H1 (cell line): ENCODE measurements around the gene PTPN12. TPM values are rescaled to one million over a fixed set of nuclear protein-coding genes. Genes with fewer than 3 reads are reported as not detected.

ENCODE experiments used
- CTCF ChIA-PET: fragments of 300-600 bp; sonication (Branson Sonifier 250); formaldehyde crosslinking; loops from one replicate; lab custom pipeline; 2021; ENCODE audit not compliant: partially characterized antibody; lab: Charles Lee
- POLR2A ChIA-PET: fragments of 300-600 bp; sonication (Branson Sonifier 250); formaldehyde crosslinking; loops from one replicate; lab custom pipeline; 2021; ENCODE audit warnings: inconsistent platforms; ENCODE audit not compliant: partially characterized antibody; lab: Charles Lee
- DNase-seq, 2 experiments: peaks; one replicate each; pipeline versions ENCODE4 v3.0.0 to v3.0.0-alpha.2; 2010 to 2022; ENCODE audit warnings: low spot score in 2 of 2, low read depth in 1 of 2, mixed read lengths in 1 of 2
- FAIRE-seq: peaks from 2 replicates; lab custom pipeline; 2011; peaks lifted over from hg19 to GRCh38; lab: Jason Lieb, UNC
- H2AFZ ChIP-seq: 2 replicates; pipeline ENCODE4 v1.8.1; 2012; ENCODE audit warnings: low read length, inconsistent platforms
- H2AK5ac ChIP-seq: 2 replicates; pipeline ENCODE4 v1.6.1; 2013; ENCODE audit warnings: low read depth, low read length
- H2BK120ac ChIP-seq: replicated peaks from 2 replicates; pipeline ENCODE3; 2013; ENCODE audit warnings: low read depth, low read length, inconsistent platforms
- H2BK12ac ChIP-seq: 2 replicates; pipeline ENCODE4 v1.6.1; 2013; ENCODE audit warnings: low read depth, low read length
- H2BK15ac ChIP-seq: 2 replicates; pipeline ENCODE4 v1.6.1; 2013; ENCODE audit warnings: low read length
- H2BK20ac ChIP-seq: 2 replicates; pipeline ENCODE4 v1.6.1; 2013; ENCODE audit warnings: low read length
- H2BK5ac ChIP-seq: 2 replicates; pipeline ENCODE4 v1.6.1; 2013; ENCODE audit warnings: low read depth, low read length
- H3K14ac ChIP-seq: 2 replicates; pipeline ENCODE4 v1.6.1; 2013; ENCODE audit warnings: inconsistent platforms; ENCODE audit not compliant: insufficient read length
- H3K18ac ChIP-seq: 2 replicates; pipeline ENCODE4 v1.6.1; 2013; ENCODE audit warnings: low read length; ENCODE audit errors: extremely low read depth
- H3K23ac ChIP-seq: 2 replicates; pipeline ENCODE4 v1.6.1; 2013; ENCODE audit warnings: inconsistent platforms; ENCODE audit not compliant: insufficient read length
- H3K23me2 ChIP-seq: 2 replicates; pipeline ENCODE4 v1.6.1; 2013; ENCODE audit warnings: low read depth, low read length
- H3K27ac ChIP-seq: 2 replicates; pipeline ENCODE4 v1.6.1; 2011; ENCODE audit warnings: low read depth, low read length, inconsistent platforms
- H3K27me3 ChIP-seq, 4 experiments: replicated peaks in 1 of 4; 1 replicate in 1 of 4; 2 replicates in 3 of 4; pipeline versions ENCODE4 v1.6.1 to v1.8.1; 2011 to 2013; ENCODE audit warnings: low read length in 3 of 4, mild to moderate bottlenecking in 3 of 4, inconsistent platforms in 2 of 4, mixed read lengths in 2 of 4, moderate library complexity in 1 of 4; ENCODE audit not compliant: control insufficient read depth in 3 of 4, insufficient read depth in 3 of 4; ENCODE audit errors: extremely low read depth in 1 of 4
- H3K36me3 ChIP-seq, 4 experiments: 2 replicates each; pipeline versions ENCODE4 v1.6.1 to v1.8.1; 2011 to 2013; ENCODE audit warnings: mild to moderate bottlenecking in 4 of 4, low read length in 3 of 4, moderate library complexity in 2 of 4, control low read depth in 1 of 4, inconsistent platforms in 1 of 4; ENCODE audit not compliant: insufficient read depth in 4 of 4, control insufficient read depth in 2 of 4
- H3K4ac ChIP-seq: replicated peaks from 2 replicates; pipeline ENCODE3; 2013; ENCODE audit warnings: low read length, low read depth, mixed read lengths, inconsistent platforms; ENCODE audit not compliant: insufficient read length
- H3K4me1 ChIP-seq, 4 experiments: replicated peaks in 1 of 4; 1 replicate in 1 of 4; 2 replicates in 3 of 4; pipeline versions ENCODE4 v1.6.1 to v1.8.1; 2011 to 2013; ENCODE audit warnings: low read length in 3 of 4, inconsistent platforms in 2 of 4, mixed read lengths in 1 of 4; ENCODE audit not compliant: insufficient read depth in 4 of 4, control insufficient read depth in 3 of 4
- H3K4me2 ChIP-seq, 2 experiments: 2 replicates each; pipeline versions ENCODE4 v1.6.1 to v1.8.1; 2011 to 2013; ENCODE audit warnings: low read depth in 2 of 2, low read length in 2 of 2, control low read depth in 1 of 2, inconsistent platforms in 1 of 2, mild to moderate bottlenecking in 1 of 2; ENCODE audit not compliant: insufficient read depth in 1 of 2
- H3K4me3 ChIP-seq, 4 experiments: fragments of 200-600, 300-600 bp in 1 of 4; sonication (generic), shearing (Covaris generic), sonication (Bioruptor Twin) in 1 of 4; 2 replicates each; pipeline versions ENCODE4 v1.5.1 to v1.8.1; 2011 to 2016; ENCODE audit warnings: low read length in 4 of 4, low read depth in 3 of 4, control low read depth in 2 of 4, inconsistent platforms in 2 of 4, mild to moderate bottlenecking in 2 of 4, mixed read lengths in 1 of 4, moderate library complexity in 1 of 4; ENCODE audit not compliant: insufficient read depth in 2 of 4; ENCODE audit errors: extremely low read depth in 1 of 4
- H3K56ac ChIP-seq: replicated peaks from 2 replicates; pipeline ENCODE3; 2013; ENCODE audit warnings: low read depth, mild to moderate bottlenecking, mixed read lengths, low read length, inconsistent platforms; ENCODE audit not compliant: insufficient read length
- H3K79me1 ChIP-seq: 2 replicates; pipeline ENCODE4 v1.6.1; 2013; ENCODE audit warnings: low read depth, low read length, control low read depth
- H3K79me2 ChIP-seq, 2 experiments: 2 replicates each; pipeline versions ENCODE4 v1.6.1 to v1.8.1; 2012 to 2013; ENCODE audit warnings: low read length in 2 of 2, mild to moderate bottlenecking in 2 of 2, inconsistent platforms in 1 of 2; ENCODE audit not compliant: insufficient read depth in 2 of 2, control insufficient read depth in 1 of 2
- H3K9ac ChIP-seq, 4 experiments: replicated peaks in 1 of 4; 1 replicate in 1 of 4; 2 replicates in 3 of 4; pipeline versions ENCODE4 v1.6.1 to v1.8.1; 2011 to 2013; ENCODE audit warnings: low read depth in 3 of 4, low read length in 3 of 4, control low read depth in 2 of 4, mild to moderate bottlenecking in 2 of 4, moderate library complexity in 2 of 4, inconsistent platforms in 1 of 4; ENCODE audit errors: extremely low read depth in 1 of 4
- H3K9me3 ChIP-seq, 2 experiments: 2 replicates each; pipeline versions ENCODE4 v1.6.1 to v1.8.1; 2012 to 2013; ENCODE audit warnings: mild to moderate bottlenecking in 2 of 2, moderate library complexity in 2 of 2, control low read depth in 1 of 2, inconsistent platforms in 1 of 2, low read depth in 1 of 2, low read length in 1 of 2, mixed read lengths in 1 of 2; ENCODE audit not compliant: insufficient read depth in 2 of 2
- H4K20me1 ChIP-seq, 2 experiments: replicated peaks in 1 of 2; 2 replicates each; pipeline versions ENCODE3 to v1.8.1; 2011 to 2013; ENCODE audit warnings: inconsistent platforms in 2 of 2, low read length in 2 of 2, mild to moderate bottlenecking in 1 of 2; ENCODE audit not compliant: insufficient read depth in 2 of 2, control insufficient read depth in 1 of 2
- H4K5ac ChIP-seq: 2 replicates; pipeline ENCODE4 v1.6.1; 2013; ENCODE audit warnings: low read length, low read depth, mixed read lengths, inconsistent platforms; ENCODE audit not compliant: insufficient read length
- H4K8ac ChIP-seq: 2 replicates; pipeline ENCODE4 v1.8.0; 2013; ENCODE audit warnings: mild to moderate bottlenecking, moderate library complexity, low read length, inconsistent platforms; ENCODE audit not compliant: insufficient read depth; ENCODE audit errors: extremely low read depth
- H4K91ac ChIP-seq: replicated peaks from 2 replicates; pipeline ENCODE3; 2013; ENCODE audit warnings: low read length, mixed read lengths, inconsistent platforms; ENCODE audit not compliant: insufficient read length
- HDAC6 ChIP-seq: IDR thresholded peaks from one replicate; pipeline ENCODE4 v1.7.1; 2012; ENCODE audit warnings: low read depth, mild to moderate bottlenecking, inconsistent platforms, low read length, moderate library complexity
- NANOG ChIP-seq: IDR thresholded peaks from 2 replicates; pipeline ENCODE4 v1.6.1; 2011; ENCODE audit warnings: low read length, low read depth, mild to moderate bottlenecking, inconsistent platforms; ENCODE audit not compliant: insufficient read depth, poor library complexity, severe bottlenecking
- RNF2 ChIP-seq: fragments of 200-900, 300-1000 bp; sonication (generic); IDR thresholded peaks from 2 replicates; pipeline ENCODE4 v1.7.1; 2016; ENCODE audit warnings: borderline replicate concordance, low read depth, mild to moderate bottlenecking, antibody characterized with exemption, low read length; ENCODE audit not compliant: poor library complexity, severe bottlenecking; ENCODE audit errors: missing control alignments
- WGBS, 2 experiments: shearing (Covaris generic) in 1 of 2; methylation state at CpG; one replicate each; pipeline versions ENCODE4 v1.1.6 to v1.1.7; 2013 to 2015; ENCODE audit warnings: low lambda C conversion rate in 2 of 2, mixed read lengths in 2 of 2, inconsistent platforms in 1 of 2, low coverage in 1 of 2, missing lambda C conversion rate in 1 of 2; ENCODE audit not compliant: insufficient replicate concordance in 2 of 2, insufficient coverage in 1 of 2, insufficient read length in 1 of 2; ENCODE audit errors: extremely low coverage in 1 of 2, missing lambda C conversion rate in 1 of 2; 5-methylcytosine and 5-hydroxymethylcytosine counted together
- polyA plus RNA-seq, 7 experiments: library from polyadenylated mRNA; depleted of rRNA in 3 of 7; stranded (reverse) in 5 of 7; unstranded in 2 of 7; fragments of >200 nt in 5 of 7; fragments of 200-250 nt in 2 of 7; gene quantifications; 1 replicate in 5 of 7; 2 replicates in 1 of 7; 4 replicates in 1 of 7; pipeline versions ENCODE4 v1.2.1 to v1.2.3, GENCODE V29; 2011 to 2013; ENCODE audit warnings: missing spikeins in 2 of 7, mixed read lengths in 2 of 7
- total RNA-seq: library from RNA; stranded (reverse); fragmentation: NEBNext Ultra II Directional; extraction: Animal tissue kit (Norgen Biotek cat#: 25700); gene quantifications from 2 replicates; pipeline ENCODE4 v1.2.1, GENCODE V29; 2021

PTPN12 gene
- total and polyA plus RNA-seq, 2 of the 8 experiments (the other 6 are each of a cell fraction or from before 2014, with no cell fraction given): 39.7 to 132 TPM

GRCh38 chr7:77667459-77668086 lies 130.5 kb downstream of the PTPN12 start:
- no peaks in the 10 kb centered on the region for H3K79me1 ChIP-seq
- TF ChIP-seq HDAC6 (no peak), NANOG (no peak), RNF2 (no peak)
- POLR2A ChIA-PET: interaction anchor here (0.8 kb wide), 1 partner anchor 29 kb away, joined by 3 read pairs; the partner anchor contains the start of gene RSBN1L
- no peak overlapping the region for H3K27ac ChIP-seq
- no peak overlapping the region for H4K5ac ChIP-seq
- no peak overlapping the region for H3K4me3 ChIP-seq
- no peak for FAIRE-seq
- no peak overlapping the region for H2AK5ac ChIP-seq
- H3K4ac ChIP-seq: no peak overlapping the region
- H3K14ac ChIP-seq: no peak overlapping the region
- no peak overlapping the region for H4K8ac ChIP-seq
- H2BK12ac ChIP-seq: no peak overlapping the region
- no peaks in the 10 kb centered on the region for H4K20me1 ChIP-seq
- H3K23me2 ChIP-seq: no peaks in the 10 kb centered on the region
- no peak overlapping the region for H2BK20ac ChIP-seq
- H2BK5ac ChIP-seq: no peak overlapping the region
- 99% methylated on average over 6 of the region's 6 CpGs; no CpG with 5 or more reads in 1 of the 2 experiments for WGBS, 2 experiments
- CTCF ChIA-PET: interaction anchor here (0.8 to 1.2 kb wide), 5 partner anchors 8 to 93 kb away, joined by 3 to 4 read pairs (median 3); no protein-coding TSS in a partner anchor
- DNase-seq: peak in 1 of 2 experiments; percentile 28
- no peak overlapping the region for H2BK120ac ChIP-seq
- H3K18ac ChIP-seq: no peak overlapping the region
- no peaks in the 10 kb centered on the region for H3K79me2 ChIP-seq
- no peaks in the 10 kb centered on the region for H3K9me3 ChIP-seq
- no peaks in the 10 kb centered on the region for H3K4me1 ChIP-seq
- no peaks in the 10 kb centered on the region for H3K27me3 ChIP-seq
- H3K56ac ChIP-seq: no peak overlapping the region
- no peak overlapping the region for H3K23ac ChIP-seq
- H2BK15ac ChIP-seq: no peak overlapping the region
- H4K91ac ChIP-seq: no peak overlapping the region
- H3K9ac ChIP-seq: no peak overlapping the region
- no peak overlapping the region for H3K4me2 ChIP-seq
- H2AFZ ChIP-seq: no peak overlapping the region
- no peaks in the 10 kb centered on the region for H3K36me3 ChIP-seq
